HL-60 (cell line): ENCODE results near the gene ALOX12B.

Experiments
- DNase-seq, 2 experiments: peaks; one replicate each; pipeline ENCODE4 v3.0.0-alpha.2; 2010 to 2020; ENCODE audit warnings: low read depth in 1 of 2, low spot score in 1 of 2
- H3K27ac ChIP-seq: fragments of 250-450 bp; sonication (Bioruptor Pico); replicated peaks from 2 replicates; pipeline ENCODE4 v1.5.1; 2020; ENCODE audit warnings: mild to moderate bottlenecking, moderate library complexity
- H3K27me3 ChIP-seq: fragments of 250-450 bp; sonication (Bioruptor Pico); 2 replicates; pipeline ENCODE4 v1.5.1; 2021; ENCODE audit warnings: mild to moderate bottlenecking, moderate library complexity; ENCODE audit not compliant: insufficient read depth, poor library complexity, severe bottlenecking
- H3K4me3 ChIP-seq: replicated peaks from 2 replicates; pipeline ENCODE4 v1.5.1; 2011; ENCODE audit warnings: mild to moderate bottlenecking, control low read depth, low read length; ENCODE audit not compliant: insufficient read depth
- GABPA ChIP-seq: IDR thresholded peaks from 2 replicates; pipeline ENCODE4 v1.6.1; 2012; ENCODE audit warnings: low read depth
- POLR2AphosphoS5 ChIP-seq: IDR thresholded peaks from 2 replicates; pipeline ENCODE4 v1.6.1; 2012; ENCODE audit warnings: low read depth
- SPI1 ChIP-seq: IDR thresholded peaks from 2 replicates; pipeline ENCODE4 v1.6.1; 2012; ENCODE audit warnings: low read depth, mild to moderate bottlenecking, borderline replicate concordance
- TF ChIP-seq, protein P1 (sequence below): IDR thresholded peaks from one replicate; pipeline ENCODE4 v1.5.1; 2011; ENCODE audit warnings: low read length, control low read depth, inconsistent platforms; ENCODE audit not compliant: insufficient read depth
- TF ChIP-seq, protein P2 (sequence below): IDR thresholded peaks from 2 replicates; pipeline ENCODE4 v1.6.1; 2012; ENCODE audit warnings: low read depth; ENCODE audit not compliant: insufficient replicate concordance

ALOX12B gene

DNA sequence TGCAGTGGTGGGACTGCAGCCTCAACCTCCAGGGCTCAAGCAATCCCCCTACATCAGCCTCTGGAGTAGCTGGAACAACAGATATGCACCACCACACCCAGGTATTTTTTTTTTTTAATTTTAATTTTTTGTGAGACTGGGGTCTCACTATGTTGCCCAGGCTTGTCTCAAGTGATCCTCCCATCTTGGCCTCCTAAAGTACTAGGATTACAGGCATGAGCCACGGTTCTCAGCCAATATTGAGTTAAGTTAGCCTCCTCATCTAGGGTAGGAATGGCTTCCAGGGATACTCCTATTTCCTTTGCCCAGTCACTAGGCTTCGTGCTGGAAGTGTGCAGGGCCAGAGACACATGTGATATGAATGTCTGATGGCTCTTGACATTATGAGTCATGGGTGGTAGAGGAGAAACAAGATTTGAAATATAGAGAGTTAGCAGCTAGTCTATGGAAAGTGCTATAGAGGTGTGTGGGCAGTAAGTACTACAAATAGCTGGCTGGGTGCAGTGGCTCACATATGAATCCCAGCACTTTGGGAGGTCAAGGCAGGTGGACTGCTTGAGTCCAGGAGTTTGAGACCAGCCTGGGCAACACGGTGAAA is 44.4 kb upstream of the ALOX12B start:
- no peak for DNase-seq
- no peaks in the 10 kb centered on the region for H3K27me3 ChIP-seq
- no peak overlapping the region for H3K4me3 ChIP-seq
- TF ChIP-seq, protein P1, sequence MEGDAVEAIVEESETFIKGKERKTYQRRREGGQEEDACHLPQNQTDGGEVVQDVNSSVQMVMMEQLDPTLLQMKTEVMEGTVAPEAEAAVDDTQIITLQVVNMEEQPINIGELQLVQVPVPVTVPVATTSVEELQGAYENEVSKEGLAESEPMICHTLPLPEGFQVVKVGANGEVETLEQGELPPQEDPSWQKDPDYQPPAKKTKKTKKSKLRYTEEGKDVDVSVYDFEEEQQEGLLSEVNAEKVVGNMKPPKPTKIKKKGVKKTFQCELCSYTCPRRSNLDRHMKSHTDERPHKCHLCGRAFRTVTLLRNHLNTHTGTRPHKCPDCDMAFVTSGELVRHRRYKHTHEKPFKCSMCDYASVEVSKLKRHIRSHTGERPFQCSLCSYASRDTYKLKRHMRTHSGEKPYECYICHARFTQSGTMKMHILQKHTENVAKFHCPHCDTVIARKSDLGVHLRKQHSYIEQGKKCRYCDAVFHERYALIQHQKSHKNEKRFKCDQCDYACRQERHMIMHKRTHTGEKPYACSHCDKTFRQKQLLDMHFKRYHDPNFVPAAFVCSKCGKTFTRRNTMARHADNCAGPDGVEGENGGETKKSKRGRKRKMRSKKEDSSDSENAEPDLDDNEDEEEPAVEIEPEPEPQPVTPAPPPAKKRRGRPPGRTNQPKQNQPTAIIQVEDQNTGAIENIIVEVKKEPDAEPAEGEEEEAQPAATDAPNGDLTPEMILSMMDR: no peak
- TF ChIP-seq SPI1 (no peak), POLR2AphosphoS5 (no peak), GABPA (no peak)
- TF ChIP-seq, protein P2, sequence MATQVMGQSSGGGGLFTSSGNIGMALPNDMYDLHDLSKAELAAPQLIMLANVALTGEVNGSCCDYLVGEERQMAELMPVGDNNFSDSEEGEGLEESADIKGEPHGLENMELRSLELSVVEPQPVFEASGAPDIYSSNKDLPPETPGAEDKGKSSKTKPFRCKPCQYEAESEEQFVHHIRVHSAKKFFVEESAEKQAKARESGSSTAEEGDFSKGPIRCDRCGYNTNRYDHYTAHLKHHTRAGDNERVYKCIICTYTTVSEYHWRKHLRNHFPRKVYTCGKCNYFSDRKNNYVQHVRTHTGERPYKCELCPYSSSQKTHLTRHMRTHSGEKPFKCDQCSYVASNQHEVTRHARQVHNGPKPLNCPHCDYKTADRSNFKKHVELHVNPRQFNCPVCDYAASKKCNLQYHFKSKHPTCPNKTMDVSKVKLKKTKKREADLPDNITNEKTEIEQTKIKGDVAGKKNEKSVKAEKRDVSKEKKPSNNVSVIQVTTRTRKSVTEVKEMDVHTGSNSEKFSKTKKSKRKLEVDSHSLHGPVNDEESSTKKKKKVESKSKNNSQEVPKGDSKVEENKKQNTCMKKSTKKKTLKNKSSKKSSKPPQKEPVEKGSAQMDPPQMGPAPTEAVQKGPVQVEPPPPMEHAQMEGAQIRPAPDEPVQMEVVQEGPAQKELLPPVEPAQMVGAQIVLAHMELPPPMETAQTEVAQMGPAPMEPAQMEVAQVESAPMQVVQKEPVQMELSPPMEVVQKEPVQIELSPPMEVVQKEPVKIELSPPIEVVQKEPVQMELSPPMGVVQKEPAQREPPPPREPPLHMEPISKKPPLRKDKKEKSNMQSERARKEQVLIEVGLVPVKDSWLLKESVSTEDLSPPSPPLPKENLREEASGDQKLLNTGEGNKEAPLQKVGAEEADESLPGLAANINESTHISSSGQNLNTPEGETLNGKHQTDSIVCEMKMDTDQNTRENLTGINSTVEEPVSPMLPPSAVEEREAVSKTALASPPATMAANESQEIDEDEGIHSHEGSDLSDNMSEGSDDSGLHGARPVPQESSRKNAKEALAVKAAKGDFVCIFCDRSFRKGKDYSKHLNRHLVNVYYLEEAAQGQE: no peak
- H3K27ac ChIP-seq: no peak overlapping the region

DNA sequence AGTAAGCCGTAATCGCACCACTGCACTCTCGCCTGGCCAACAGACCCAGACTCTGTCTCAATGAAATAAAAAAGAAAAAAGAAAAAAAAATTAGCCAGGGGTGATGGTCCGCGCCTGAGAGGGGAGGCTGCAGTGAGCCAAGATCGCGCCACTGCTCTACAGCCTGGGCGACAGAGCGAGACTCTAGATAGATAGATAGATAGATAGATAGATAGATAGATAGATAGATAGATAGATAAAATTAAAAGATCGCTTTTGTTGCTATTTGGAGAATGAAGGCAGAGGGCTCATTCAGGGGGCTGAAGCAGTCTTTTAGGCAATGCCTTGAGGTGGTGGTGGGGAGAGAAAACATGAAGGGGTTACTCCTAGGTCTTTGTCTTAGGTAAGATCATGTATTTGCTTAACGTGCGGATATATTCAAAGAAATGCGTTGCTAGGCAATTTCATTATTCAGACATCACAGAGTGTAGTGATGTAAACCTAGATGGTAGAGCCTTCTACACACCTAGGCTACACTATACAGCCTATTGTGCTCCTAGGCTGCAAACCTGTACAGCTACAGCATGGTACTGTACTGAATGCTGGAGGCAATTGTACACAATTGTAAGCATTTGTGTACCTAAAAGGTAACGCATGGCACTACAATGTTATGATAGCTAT is 40.7 kb upstream of the ALOX12B start:
- Histone ChIP-seq H3K4me3 (no peak overlapping the region), H3K27me3 (peaks cover 4% of the 10 kb centered on the region), H3K27ac (no peak overlapping the region)
- no peak for DNase-seq
- TF ChIP-seq POLR2AphosphoS5 (no peak), SPI1 (no peak)

DNA sequence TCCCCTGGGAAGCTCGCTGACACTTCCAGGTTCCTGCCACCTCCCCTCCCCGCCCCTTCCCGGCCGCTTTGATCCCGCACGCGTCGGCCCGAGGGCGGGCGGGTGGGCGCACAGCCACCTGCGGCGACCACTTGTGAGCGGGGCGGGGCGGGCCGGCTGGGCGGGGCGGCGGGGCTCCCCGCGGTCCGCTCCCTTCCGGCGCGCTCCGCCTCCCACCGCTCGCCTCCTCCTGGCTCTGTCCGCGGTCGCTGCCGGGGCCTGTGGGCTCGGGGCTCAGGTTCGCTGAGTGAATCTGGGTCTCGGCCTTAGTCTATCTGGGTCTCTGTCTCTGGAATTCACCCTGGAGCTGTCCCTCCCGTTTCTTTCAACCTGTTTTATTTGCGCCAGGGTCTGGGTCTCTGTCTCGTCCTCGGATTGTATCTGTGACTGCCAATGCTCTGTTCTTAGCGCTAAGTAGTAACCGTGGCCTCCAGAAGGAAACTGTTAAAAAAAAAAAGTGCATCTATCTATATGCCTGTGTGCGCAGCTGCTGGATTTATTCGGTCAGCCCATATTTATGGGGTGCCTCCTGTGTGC is 39.1 kb upstream of the ALOX12B start:
- Histone ChIP-seq H3K4me3 (peak overlapping the region; percentile 64), H3K27me3 (peaks cover 11% of the 10 kb centered on the region), H3K27ac (no peak overlapping the region)
- TF ChIP-seq, protein P1: no peak
- no peak for TF ChIP-seq POLR2AphosphoS5
- TF ChIP-seq SPI1: no peak
- no peak for TF ChIP-seq GABPA
- TF ChIP-seq, protein P2: no peak
- DNase-seq: no peak

DNA sequence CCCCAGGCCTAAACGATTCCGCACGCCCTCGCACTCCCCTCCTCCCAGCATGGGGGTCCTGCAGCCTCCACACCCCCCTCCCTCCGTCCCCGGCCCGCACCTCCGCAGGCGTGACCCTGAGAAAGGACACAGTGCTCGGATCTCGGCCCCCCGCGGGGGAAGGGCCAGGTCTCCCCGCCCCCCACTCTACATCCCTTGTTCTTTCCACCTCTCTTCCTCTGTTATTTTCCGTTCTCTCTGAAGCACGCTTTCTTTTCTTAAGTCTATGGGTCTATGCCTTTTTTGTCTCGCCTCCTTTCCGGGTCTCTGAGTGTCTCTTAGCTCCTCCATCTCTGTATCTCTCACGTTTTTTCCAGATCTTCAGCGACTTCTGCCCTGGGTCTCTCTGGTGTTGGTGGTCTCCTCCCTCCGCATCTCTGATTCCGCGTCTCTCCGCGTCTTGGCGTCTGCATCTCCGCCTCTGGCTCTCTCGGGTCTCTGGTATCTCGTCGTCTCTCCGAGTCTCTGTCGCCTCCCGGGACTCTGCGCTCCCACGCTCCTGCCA is 38.5 kb upstream of the ALOX12B start:
- DNase-seq: no peak
- TF ChIP-seq, protein P1: no peak
- TF ChIP-seq, protein P2: no peak
- TF ChIP-seq SPI1 (no peak), GABPA (no peak), POLR2AphosphoS5 (no peak)
- peak overlapping the region; percentile 64 for H3K4me3 ChIP-seq
- peaks cover 11% of the 10 kb centered on the region for H3K27me3 ChIP-seq
- no peak overlapping the region for H3K27ac ChIP-seq
